Measurements from ENCODE around the gene NAT10. TPM values are rescaled to one million over a fixed set of nuclear protein-coding genes. Genes with fewer than 3 reads are reported as not detected.

The NAT10 gene
- total RNA-seq, 4 donors from 2014 or later: 41.2 to 59.8 (median 48.2) TPM

- 77% methylated on average over 8 of the region's 8 CpGs for WGBS
These were observed 42.2 kb downstream of the NAT10 start for GRCh38 chr11:34147581-34147980.

GRCh38 chr11:34148504-34149165 lies 43.2 kb downstream of the NAT10 start:
- 85% methylated on average over 16 of the region's 16 CpGs for WGBS
- H3K36me3 ChIP-seq: peaks cover 80% of the 10 kb centered on the region
- no peak for DNase-seq (ENCODE audit: low spot score in 2 of 2)
- TF ChIP-seq POLR2A (IDR thresholded peaks at IDR 0.05) (no peak), CTCF (IDR thresholded peaks at IDR 0.05) (no peak)
- H3K4me1 ChIP-seq: peaks cover 9% of the 10 kb centered on the region
- H3K9me3 ChIP-seq: no peaks in the 10 kb centered on the region
- no peak overlapping the region for H3K27ac ChIP-seq
- H3K4me3 ChIP-seq: no peak overlapping the region
- no peaks in the 10 kb centered on the region for H3K27me3 ChIP-seq

More at GRCh38 chr11:34147581-34147980, 42.2 kb downstream of the NAT10 start:
- Histone ChIP-seq H3K36me3 (peaks cover 82% of the 10 kb centered on the region), H3K27ac (no peak overlapping the region), H3K4me3 (no peak overlapping the region), H3K9me3 (no peaks in the 10 kb centered on the region), H3K4me1 (peaks cover 9% of the 10 kb centered on the region), H3K27me3 (no peaks in the 10 kb centered on the region)
- TF ChIP-seq POLR2AphosphoS5 (IDR thresholded peaks at IDR 0.05) (no peak), EP300 (IDR thresholded peaks at IDR 0.05) (no peak), CTCF (IDR thresholded peaks at IDR 0.05) (no peak), POLR2A (IDR thresholded peaks at IDR 0.05) (no peak)
- peak in 1 of 2 donors; percentile 30 for DNase-seq (ENCODE audit: low spot score in 2 of 2)

- peaks cover 9% of the 10 kb centered on the region for H3K4me1 ChIP-seq
- H3K27ac ChIP-seq: no peak overlapping the region
- TF ChIP-seq POLR2A (IDR thresholded peaks at IDR 0.05) (no peak), POLR2AphosphoS5 (IDR thresholded peaks at IDR 0.05) (no peak), CTCF (IDR thresholded peaks at IDR 0.05) (no peak), EP300 (IDR thresholded peaks at IDR 0.05) (no peak)
- no peaks in the 10 kb centered on the region for H3K9me3 ChIP-seq
- H3K36me3 ChIP-seq: peaks cover 76% of the 10 kb centered on the region
- no peak for DNase-seq (ENCODE audit: low spot score in 2 of 2)
- H3K4me3 ChIP-seq: no peak overlapping the region
- no peaks in the 10 kb centered on the region for H3K27me3 ChIP-seq
- 92% methylated on average over 7 of the region's 7 CpGs for WGBS
These were observed 43.8 kb downstream of the NAT10 start for GRCh38 chr11:34149274-34149673.

GRCh38 chr11:34149786-34150185 lies 44.4 kb downstream of the NAT10 start:
- DNase-seq (ENCODE audit: low spot score in 2 of 2): no peak
- no peaks in the 10 kb centered on the region for H3K27me3 ChIP-seq
- H3K4me1 ChIP-seq: peaks cover 9% of the 10 kb centered on the region
- TF ChIP-seq CTCF (IDR thresholded peaks at IDR 0.05): no peak
- TF ChIP-seq POLR2AphosphoS5 (IDR thresholded peaks at IDR 0.05): no peak
- TF ChIP-seq EP300 (IDR thresholded peaks at IDR 0.05): no peak
- TF ChIP-seq POLR2A (IDR thresholded peaks at IDR 0.05): no peak
- H3K27ac ChIP-seq: no peak overlapping the region
- 88% methylated on average over 13 of the region's 13 CpGs for WGBS
- no peak overlapping the region for H3K4me3 ChIP-seq
- H3K9me3 ChIP-seq: no peaks in the 10 kb centered on the region
- peaks cover 74% of the 10 kb centered on the region for H3K36me3 ChIP-seq

- WGBS: 58% methylated on average over 6 of the region's 6 CpGs
- H3K27me3 ChIP-seq: no peaks in the 10 kb centered on the region
- H3K4me1 ChIP-seq: peaks cover 17% of the 10 kb centered on the region
- TF ChIP-seq POLR2A (IDR thresholded peaks at IDR 0.05) (no peak), POLR2AphosphoS5 (IDR thresholded peaks at IDR 0.05) (no peak), CTCF (IDR thresholded peaks at IDR 0.05) (no peak), EP300 (IDR thresholded peaks at IDR 0.05) (no peak)
- no peak overlapping the region for H3K4me3 ChIP-seq
- no peak for DNase-seq (ENCODE audit: low spot score in 2 of 2)
- peaks cover 71% of the 10 kb centered on the region for H3K36me3 ChIP-seq
- H3K27ac ChIP-seq: no peak overlapping the region
- H3K9me3 ChIP-seq: no peaks in the 10 kb centered on the region
These were observed 45.2 kb downstream of the NAT10 start for GRCh38 chr11:34150494-34151151.

Measured in suprapubic skin (tissue), 4 donors.